ENCODE results near the gene CREBBP. TPM values are rescaled to one million over a fixed set of nuclear protein-coding genes. Genes with fewer than 3 reads are reported as not detected.

CREBBP gene
- polyA plus RNA-seq, 1 donor (not counting 4 experiments of a cell fraction or from before 2014, with no cell fraction given) = 5.0 TPM

- H3K27ac ChIP-seq (ENCODE audit: control insufficient read depth, insufficient read depth, low read length) = no peak overlapping the region
- H3K4me1 ChIP-seq (ENCODE audit: control insufficient read depth, extremely low read depth, insufficient read depth, low read length) = peaks cover 20% of the 10 kb centered on the region
- no peaks in the 10 kb centered on the region for H3K36me3 ChIP-seq (ENCODE audit: control insufficient read depth in 2 of 2, extremely low read depth in 1 of 2, insufficient read depth in 2 of 2, low read length in 2 of 2)
- no peak overlapping the region for H3K4me3 ChIP-seq (ENCODE audit: control insufficient read depth in 2 of 3, extremely low read depth in 1 of 3, insufficient read depth in 2 of 3, low read depth in 1 of 3, low read length in 3 of 3)
- dilution Hi-C loops (cut with MboI; ENCODE audit: extremely low pct_ligation_motif_present, low sequenced_read_pairs) = no loop called here
- no peak overlapping the region for H3K9ac ChIP-seq (ENCODE audit: control insufficient read depth, extremely low read depth, insufficient read depth, low read length)
- no peak for DNase-seq (ENCODE audit: low read depth, low spot score)
- FAIRE-seq = no peak
- H2AFZ ChIP-seq (ENCODE audit: control insufficient read depth, low read length) = no peak overlapping the region
- TF ChIP-seq CTCF (optimal IDR thresholded peaks at IDR 0.05 in 1 of 3, IDR thresholded peaks at IDR 0.05 in 1 of 3, conservative IDR thresholded peaks at IDR 0.05 in 1 of 3; ENCODE audit: extremely low read depth in 1 of 3, insufficient read depth in 2 of 3, low read length in 3 of 3) (no peak), EZH2 (IDR thresholded peaks at IDR 0.05; ENCODE audit: low read length) (no peak)
- H3K9me3 ChIP-seq (ENCODE audit: control insufficient read depth, low read depth, low read length) = no peaks in the 10 kb centered on the region
- H3K4me2 ChIP-seq (ENCODE audit: control insufficient read depth, extremely low read depth, insufficient read depth, low read depth, low read length) = no peak overlapping the region
- H4K20me1 ChIP-seq (ENCODE audit: control insufficient read depth, extremely low read depth, insufficient read depth, low read length) = peaks cover 17% of the 10 kb centered on the region
- peaks cover 10% of the 10 kb centered on the region for H3K9me1 ChIP-seq (ENCODE audit: control insufficient read depth, extremely low read depth, insufficient read depth, low read length)
- peaks cover 98% of the 10 kb centered on the region for H3K79me2 ChIP-seq (ENCODE audit: control insufficient read depth, insufficient read depth, low read length)
- no peaks in the 10 kb centered on the region for H3K27me3 ChIP-seq (ENCODE audit: control insufficient read depth, extremely low read depth, insufficient read depth, low read length)
Measured at GRCh38 chr16:3866703-3867431, 13.6 kb downstream of the CREBBP start.

- Histone ChIP-seq H3K79me2 (ENCODE audit: control insufficient read depth, insufficient read depth, low read length) (peaks cover 97% of the 10 kb centered on the region), H3K9ac (ENCODE audit: control insufficient read depth, extremely low read depth, insufficient read depth, low read length) (no peak overlapping the region), H3K27me3 (ENCODE audit: control insufficient read depth, extremely low read depth, insufficient read depth, low read length) (no peaks in the 10 kb centered on the region), H3K4me1 (ENCODE audit: control insufficient read depth, extremely low read depth, insufficient read depth, low read length) (peaks cover 10% of the 10 kb centered on the region), H3K9me3 (ENCODE audit: control insufficient read depth, low read depth, low read length) (no peaks in the 10 kb centered on the region), H3K4me2 (ENCODE audit: control insufficient read depth, extremely low read depth, insufficient read depth, low read depth, low read length) (no peak overlapping the region), H4K20me1 (ENCODE audit: control insufficient read depth, extremely low read depth, insufficient read depth, low read length) (peaks cover 15% of the 10 kb centered on the region), H2AFZ (ENCODE audit: control insufficient read depth, low read length) (no peak overlapping the region), H3K4me3 (ENCODE audit: control insufficient read depth in 2 of 3, extremely low read depth in 1 of 3, insufficient read depth in 2 of 3, low read depth in 1 of 3, low read length in 3 of 3) (no peak overlapping the region), H3K9me1 (ENCODE audit: control insufficient read depth, extremely low read depth, insufficient read depth, low read length) (peaks cover 10% of the 10 kb centered on the region), H3K36me3 (ENCODE audit: control insufficient read depth in 2 of 2, extremely low read depth in 1 of 2, insufficient read depth in 2 of 2, low read length in 2 of 2) (no peaks in the 10 kb centered on the region), H3K27ac (ENCODE audit: control insufficient read depth, insufficient read depth, low read length) (no peak overlapping the region)
- TF ChIP-seq EZH2 (IDR thresholded peaks at IDR 0.05; ENCODE audit: low read length) (no peak), CTCF (optimal IDR thresholded peaks at IDR 0.05 in 1 of 3, IDR thresholded peaks at IDR 0.05 in 1 of 3, conservative IDR thresholded peaks at IDR 0.05 in 1 of 3; ENCODE audit: extremely low read depth in 1 of 3, insufficient read depth in 2 of 3, low read length in 3 of 3) (no peak)
- FAIRE-seq (no peak), DNase-seq (ENCODE audit: low read depth, low spot score) (no peak)
- dilution Hi-C loops (cut with MboI; ENCODE audit: extremely low pct_ligation_motif_present, low sequenced_read_pairs) = no loop called here
Measured at GRCh38 chr16:3865241-3865640, 15.3 kb downstream of the CREBBP start.
